Mucosa of stomach (tissue), 1 donor: ENCODE results near the gene CREBBP.
A peak's percentile ranks its signal among the peaks of the same experiment; 100 is the strongest.

Experiments
- H3K27me3 ChIP-seq: one replicate; pipeline ENCODE4 v1.7.0; 2013; ENCODE audit warnings: mild to moderate bottlenecking, low read length; ENCODE audit not compliant: control insufficient read depth, insufficient read depth
- H3K36me3 ChIP-seq: one replicate; pipeline ENCODE4 v1.7.0; 2013; ENCODE audit warnings: low read length; ENCODE audit not compliant: control insufficient read depth, insufficient read depth
- H3K4me1 ChIP-seq: one replicate; pipeline ENCODE4 v1.7.0; 2013; ENCODE audit warnings: mild to moderate bottlenecking, low read length; ENCODE audit not compliant: control insufficient read depth, insufficient read depth
- H3K4me3 ChIP-seq: one replicate; pipeline ENCODE4 v1.7.0; 2013; ENCODE audit warnings: low read length
- H3K9ac ChIP-seq: one replicate; pipeline ENCODE4 v1.7.0; 2013; ENCODE audit warnings: mild to moderate bottlenecking, low read length, moderate library complexity
- H3K9me3 ChIP-seq: one replicate; pipeline ENCODE4 v1.7.0; 2013; ENCODE audit warnings: mild to moderate bottlenecking, low read length, moderate library complexity; ENCODE audit not compliant: control insufficient read depth
- donor health status: Pancreatic carcinoma.

CREBBP gene

DNA sequence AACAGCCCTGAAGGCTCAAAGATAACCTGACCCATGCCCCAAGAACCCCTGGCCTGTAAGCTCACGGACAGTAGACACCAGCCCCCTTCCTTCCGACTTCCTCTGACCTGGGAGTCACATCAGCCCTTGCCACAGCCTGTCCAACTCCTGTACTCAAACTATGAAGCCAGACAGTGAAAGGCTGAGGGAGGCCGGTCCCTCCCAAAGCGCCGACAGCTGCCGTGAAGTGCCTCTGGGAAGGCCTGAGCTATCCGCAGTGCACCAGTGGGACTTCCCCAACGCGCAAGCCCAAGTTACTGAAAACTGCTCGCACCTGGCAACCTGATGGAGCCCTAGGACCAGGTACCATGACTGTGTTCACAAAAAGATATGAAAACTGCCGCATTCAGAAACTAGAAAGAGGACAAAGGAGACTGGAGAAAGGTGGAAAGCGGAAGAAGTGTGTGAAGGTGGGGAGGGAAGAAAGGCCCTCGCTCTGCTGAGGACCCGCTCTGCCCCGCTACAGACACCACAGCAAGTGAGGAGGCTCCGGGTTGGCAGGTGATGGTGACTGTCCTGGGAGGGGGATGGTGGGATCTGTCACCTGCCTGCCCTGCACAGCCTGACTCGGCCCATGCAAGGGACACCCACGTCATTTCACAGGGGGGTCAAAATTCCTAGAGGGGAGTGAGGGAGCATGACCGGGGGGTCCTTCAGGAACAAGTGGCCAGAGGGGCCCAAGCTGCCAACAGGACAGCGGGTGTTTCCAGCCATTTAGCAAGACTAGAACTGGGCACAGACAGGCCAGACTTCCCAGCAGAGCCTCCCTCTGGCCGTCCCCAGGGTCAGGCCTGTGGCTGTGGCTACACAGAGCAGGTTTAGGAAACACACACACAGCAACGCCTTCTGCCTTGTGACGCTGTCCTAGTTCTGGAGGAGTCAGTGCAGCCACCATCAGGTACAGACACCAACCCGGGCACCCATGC is 150.1 kb downstream of the CREBBP start:
- no peaks in the 10 kb centered on the region for H3K9me3 ChIP-seq
- no peaks in the 10 kb centered on the region for H3K4me1 ChIP-seq
- H3K36me3 ChIP-seq = peaks cover 13% of the 10 kb centered on the region
- no peaks in the 10 kb centered on the region for H3K27me3 ChIP-seq
- no peak overlapping the region for H3K4me3 ChIP-seq
- H3K9ac ChIP-seq = no peak overlapping the region

DNA sequence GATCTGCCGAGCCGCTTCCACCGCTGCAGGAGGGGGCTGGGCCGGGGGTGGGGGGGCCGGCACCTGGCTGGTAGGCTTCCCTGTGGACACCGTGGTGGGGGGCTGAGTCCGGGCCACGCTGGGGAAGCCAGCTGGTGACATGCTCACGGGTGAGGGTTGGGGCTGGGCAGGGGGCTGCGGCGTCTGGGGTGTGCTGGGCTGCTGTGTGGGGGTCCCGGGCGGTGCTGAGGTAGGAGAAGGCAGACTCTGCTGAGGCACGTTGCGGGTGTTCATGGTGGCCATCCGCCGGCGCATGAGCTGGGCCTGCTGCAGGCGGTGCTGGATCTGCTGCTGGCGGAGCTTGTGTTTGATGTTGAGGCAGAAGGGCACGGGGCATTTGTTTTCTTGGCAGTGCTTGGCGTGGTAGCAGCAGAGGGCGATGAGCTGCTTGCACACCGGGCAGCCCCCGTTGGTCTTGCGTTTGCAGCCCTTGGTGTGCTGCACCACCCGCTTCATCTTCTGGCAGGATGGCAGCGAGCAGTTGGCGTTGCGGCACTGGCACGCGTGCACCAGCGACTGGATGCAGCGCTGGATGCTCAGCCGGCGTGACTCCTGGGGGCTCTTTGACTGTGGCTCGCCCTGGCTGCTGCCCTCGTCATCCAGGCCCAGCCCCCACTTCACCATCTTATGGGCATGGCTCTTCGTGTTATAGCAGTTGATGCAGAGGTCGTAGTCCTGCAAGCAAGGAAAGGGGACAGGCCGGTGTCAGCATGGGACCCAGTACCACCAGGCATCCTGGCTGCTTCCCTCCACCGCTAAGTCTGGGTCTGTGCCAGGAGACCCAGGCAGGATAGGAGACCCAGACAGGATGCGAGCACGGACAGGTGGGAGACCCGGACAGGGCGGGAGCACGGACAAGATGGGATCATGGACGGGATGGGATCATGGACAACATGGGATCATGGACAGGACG is 151.1 kb downstream of the CREBBP start:
- H3K4me1 ChIP-seq = no peaks in the 10 kb centered on the region
- peaks cover 7% of the 10 kb centered on the region for H3K36me3 ChIP-seq

DNA sequence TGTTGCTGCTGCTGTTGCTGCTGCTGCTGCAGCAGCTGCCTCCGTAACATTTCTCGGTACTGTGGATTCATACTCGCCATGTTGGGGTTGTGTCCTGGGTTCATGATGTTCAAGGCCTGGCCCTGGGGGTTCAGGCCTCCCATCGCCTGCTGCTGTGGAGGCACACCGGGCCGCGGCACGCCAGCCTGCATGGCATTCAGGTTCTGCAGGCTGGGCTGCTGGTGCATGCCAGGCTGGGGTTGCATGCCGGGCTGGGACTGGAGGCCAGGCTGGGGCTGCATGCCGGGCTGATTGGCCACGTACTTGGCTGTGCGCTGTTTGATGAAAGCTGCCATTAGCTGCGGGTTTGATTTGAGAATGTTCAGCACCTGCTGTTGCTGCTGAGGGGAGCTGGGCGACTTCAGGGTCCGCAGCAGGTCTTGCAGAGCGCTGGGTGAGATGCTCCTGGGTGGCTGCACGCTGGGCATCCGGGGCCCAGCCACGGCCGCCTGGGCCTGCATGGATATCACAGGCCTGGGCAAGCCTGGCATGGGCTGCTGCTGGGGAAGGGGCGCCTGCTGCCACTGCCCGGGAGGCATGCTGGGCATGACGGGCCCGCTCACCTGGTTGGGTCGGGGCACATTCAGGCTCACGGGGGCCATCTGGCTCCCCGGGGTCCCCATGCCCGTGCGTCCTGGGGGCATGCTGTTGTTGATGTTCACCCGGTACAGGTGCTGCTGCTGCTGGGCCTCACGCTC is 151.9 kb downstream of the CREBBP start:
- no peaks in the 10 kb centered on the region for H3K27me3 ChIP-seq
- H3K4me1 ChIP-seq = no peaks in the 10 kb centered on the region
- H3K36me3 ChIP-seq = peaks cover 7% of the 10 kb centered on the region
- no peaks in the 10 kb centered on the region for H3K9me3 ChIP-seq
- H3K9ac ChIP-seq = no peak overlapping the region
- no peak overlapping the region for H3K4me3 ChIP-seq

More for the DNA sequence above, 151.1 kb downstream of the CREBBP start:
- Histone ChIP-seq H3K27me3 (no peaks in the 10 kb centered on the region), H3K9me3 (no peaks in the 10 kb centered on the region), H3K4me3 (no peak overlapping the region), H3K9ac (no peak overlapping the region)

DNA sequence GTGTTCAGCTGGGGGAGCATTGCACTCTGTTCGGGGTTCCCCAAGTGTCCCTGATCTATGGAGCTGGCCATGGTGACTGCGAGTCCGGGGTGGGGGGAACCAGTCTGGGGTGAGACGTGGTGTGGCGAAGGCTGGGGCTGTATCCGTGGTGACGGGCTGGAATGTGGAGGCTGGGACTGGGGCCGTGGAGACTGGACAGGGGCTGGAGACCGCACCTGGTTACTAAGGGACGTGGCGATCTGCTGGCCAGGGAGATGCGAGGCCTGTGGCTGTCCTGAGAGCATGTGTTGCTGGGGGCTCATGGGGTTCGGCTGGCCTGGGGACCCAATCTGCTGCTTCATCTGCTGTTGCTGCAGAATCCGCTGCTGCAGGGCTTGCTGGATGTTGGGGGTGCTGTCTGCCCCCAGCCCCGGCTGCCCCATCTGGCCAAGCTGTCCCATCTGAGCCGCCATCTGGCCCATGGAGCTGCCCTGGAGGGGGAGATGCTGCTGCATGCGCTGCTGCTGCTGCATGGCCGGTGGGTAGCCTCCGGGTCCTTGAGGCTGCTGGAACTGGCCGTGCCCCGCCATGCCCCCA is 152.6 kb downstream of the CREBBP start:
- no peak overlapping the region for H3K9ac ChIP-seq
- no peaks in the 10 kb centered on the region for H3K4me1 ChIP-seq
- H3K9me3 ChIP-seq = no peaks in the 10 kb centered on the region
- H3K4me3 ChIP-seq = no peak overlapping the region
- no peaks in the 10 kb centered on the region for H3K27me3 ChIP-seq
- H3K36me3 ChIP-seq = peaks cover 7% of the 10 kb centered on the region

DNA sequence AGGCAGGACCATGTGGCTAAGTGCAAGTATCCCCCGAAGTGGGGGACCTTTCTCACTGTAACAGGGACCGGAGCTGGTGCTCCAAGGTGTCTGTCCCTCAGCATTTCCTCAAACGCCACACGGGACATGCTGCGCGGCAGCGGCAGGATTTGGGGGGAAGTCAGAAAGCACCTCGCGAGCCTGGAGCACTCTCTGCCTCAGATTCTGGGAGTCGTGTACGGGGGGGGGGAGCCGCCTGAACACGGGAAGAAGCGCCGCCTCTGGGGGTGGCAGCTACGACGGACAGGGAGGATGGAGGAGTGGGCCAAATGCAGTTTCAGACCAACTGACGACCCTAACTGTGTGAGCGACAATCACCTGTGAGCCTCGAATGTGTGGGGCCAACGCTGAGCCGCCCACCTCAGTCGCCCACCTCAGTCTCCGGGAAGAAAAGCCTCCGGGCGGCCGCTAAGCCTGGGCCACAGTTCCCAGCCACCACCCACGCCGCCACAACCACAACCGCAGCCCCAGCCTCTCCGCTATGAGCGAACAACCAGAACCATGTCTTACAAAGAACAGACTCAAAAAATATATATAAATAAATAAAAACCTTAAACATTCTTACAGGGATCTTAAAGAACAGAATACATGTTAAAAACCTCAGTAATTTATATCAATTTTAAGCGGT is 154.4 kb downstream of the CREBBP start:
- Histone ChIP-seq H3K36me3 (peaks cover 7% of the 10 kb centered on the region), H3K9ac (no peak overlapping the region)

DNA sequence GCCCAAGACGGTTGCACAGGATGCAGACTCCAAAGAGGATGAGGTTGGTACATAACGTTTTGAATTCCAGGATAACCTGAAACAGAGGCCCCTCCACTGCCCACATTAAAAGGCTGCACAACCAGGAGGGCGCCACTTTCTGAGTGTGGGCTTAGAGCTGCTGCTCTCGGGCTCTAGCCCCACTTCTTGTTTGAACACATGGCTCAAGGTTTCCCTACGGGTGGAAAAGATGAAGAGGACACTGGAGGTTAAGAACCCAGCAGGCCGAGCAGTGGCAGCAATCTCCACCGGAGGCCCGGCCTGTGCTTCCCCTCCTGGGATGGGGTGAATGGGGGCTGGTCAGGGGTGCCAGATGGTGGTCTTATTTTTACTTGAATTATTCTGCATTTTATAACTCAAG is 155.2 kb downstream of the CREBBP start:
- H3K36me3 ChIP-seq = peaks cover 7% of the 10 kb centered on the region
- H3K9me3 ChIP-seq = no peaks in the 10 kb centered on the region
- H3K27me3 ChIP-seq = no peaks in the 10 kb centered on the region
- no peak overlapping the region for H3K4me3 ChIP-seq
- H3K9ac ChIP-seq = no peak overlapping the region
- no peaks in the 10 kb centered on the region for H3K4me1 ChIP-seq

More for the DNA sequence above, 154.4 kb downstream of the CREBBP start:
- H3K4me3 ChIP-seq = no peak overlapping the region
- no peaks in the 10 kb centered on the region for H3K4me1 ChIP-seq
- no peaks in the 10 kb centered on the region for H3K27me3 ChIP-seq
- no peaks in the 10 kb centered on the region for H3K9me3 ChIP-seq

DNA sequence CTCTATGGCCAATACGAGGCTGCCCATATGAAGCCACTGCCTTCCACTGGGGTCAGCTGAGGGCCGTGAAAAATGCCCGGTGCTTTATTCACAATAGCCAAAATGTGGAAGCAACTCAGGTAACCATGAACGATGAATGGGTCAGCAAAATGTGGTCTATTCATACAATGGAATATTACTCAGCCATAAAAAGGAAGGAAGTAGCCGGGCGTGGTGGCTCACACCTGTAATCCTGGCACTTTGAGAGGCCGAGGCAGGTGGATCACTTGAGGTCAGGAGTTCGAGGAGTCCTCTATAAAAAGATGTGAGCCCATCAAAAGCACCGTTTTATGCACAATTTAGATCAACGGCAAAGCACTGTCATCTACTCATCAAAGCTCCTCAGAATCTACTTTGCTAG is 158.0 kb downstream of the CREBBP start:
- peaks cover 8% of the 10 kb centered on the region for H3K4me1 ChIP-seq
- H3K9ac ChIP-seq = no peak overlapping the region
- no peaks in the 10 kb centered on the region for H3K27me3 ChIP-seq
- no peak overlapping the region for H3K4me3 ChIP-seq
- peaks cover under 1% of the 10 kb centered on the region for H3K36me3 ChIP-seq
- no peaks in the 10 kb centered on the region for H3K9me3 ChIP-seq

DNA sequence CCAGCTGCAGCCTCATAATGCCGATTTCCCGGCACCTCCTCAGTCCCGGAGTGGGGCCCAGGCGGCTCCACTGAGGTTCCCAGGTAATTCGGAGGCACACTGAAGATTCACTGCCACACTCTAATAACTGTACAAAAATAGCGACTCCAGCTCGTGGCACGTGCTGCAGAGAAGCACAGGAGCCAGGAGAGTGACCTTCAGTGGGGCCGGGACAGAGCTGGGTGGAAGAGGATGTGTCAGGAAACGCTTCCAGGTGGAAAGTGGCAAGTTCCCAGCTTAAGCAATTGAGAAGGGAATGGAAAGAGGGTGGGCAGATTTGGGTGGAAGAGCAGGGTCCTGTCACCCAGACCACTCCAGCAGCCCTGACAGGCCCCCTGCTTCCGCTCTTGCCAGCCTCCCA is 160.1 kb downstream of the CREBBP start:
- Histone ChIP-seq H3K27me3 (no peaks in the 10 kb centered on the region), H3K36me3 (no peaks in the 10 kb centered on the region), H3K4me1 (peaks cover 14% of the 10 kb centered on the region), H3K9ac (no peak overlapping the region), H3K4me3 (no peak overlapping the region), H3K9me3 (no peaks in the 10 kb centered on the region)

DNA sequence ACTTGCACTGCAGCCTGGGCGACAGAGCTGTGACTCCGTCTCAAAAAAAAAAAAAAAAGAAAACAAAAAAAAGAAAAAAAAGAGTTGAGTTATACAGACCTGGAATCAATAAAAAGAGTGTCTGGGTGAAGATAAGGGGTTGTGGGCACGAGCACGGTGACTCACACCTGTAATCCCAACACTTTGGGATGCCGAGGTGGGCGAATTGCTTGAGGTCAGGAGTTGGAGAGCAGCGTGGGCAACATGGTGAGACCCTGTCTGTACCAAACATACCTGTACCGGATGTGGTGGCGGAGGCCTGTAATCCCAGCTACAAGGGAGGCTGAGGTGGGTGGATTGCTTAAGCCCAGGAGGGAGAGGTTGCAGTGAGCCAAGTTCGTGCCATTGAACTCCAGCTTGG is 161.9 kb downstream of the CREBBP start:
- H3K4me1 ChIP-seq = peaks cover 18% of the 10 kb centered on the region
- H3K9ac ChIP-seq = no peak overlapping the region
- no peaks in the 10 kb centered on the region for H3K27me3 ChIP-seq
- no peak overlapping the region for H3K4me3 ChIP-seq
- H3K36me3 ChIP-seq = no peaks in the 10 kb centered on the region
- no peaks in the 10 kb centered on the region for H3K9me3 ChIP-seq

DNA sequence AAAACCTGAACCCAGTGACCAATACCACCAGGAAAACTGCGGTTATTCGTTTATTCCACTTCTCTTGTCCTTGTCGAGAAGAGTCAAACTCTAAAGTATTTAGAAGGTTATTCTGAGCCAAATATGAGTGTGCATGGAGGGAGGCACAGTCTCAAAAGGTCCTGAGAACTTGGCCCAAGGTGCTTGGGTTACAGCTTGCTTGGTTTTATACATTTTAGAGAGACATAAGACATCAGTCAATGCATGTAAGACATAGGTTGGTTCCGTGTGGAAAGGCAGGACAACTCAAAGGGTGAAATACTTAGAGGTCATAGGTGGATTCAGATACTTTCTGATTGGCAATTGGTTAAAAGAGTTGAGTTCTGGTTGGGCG is 162.5 kb downstream of the CREBBP start:
- H3K9me3 ChIP-seq = no peaks in the 10 kb centered on the region
- H3K36me3 ChIP-seq = no peaks in the 10 kb centered on the region
- H3K4me3 ChIP-seq = peak overlapping the region; percentile 53
- H3K4me1 ChIP-seq = peaks cover 24% of the 10 kb centered on the region
- no peaks in the 10 kb centered on the region for H3K27me3 ChIP-seq
- peak overlapping the region; percentile 88 for H3K9ac ChIP-seq
